Ureter (tissue), 1 donor: ENCODE results near the gene SMCO1. TPM values are rescaled to one million over a fixed set of nuclear protein-coding genes. Genes with fewer than 3 reads are reported as not detected.
"Not testable (repeated sequence)": the region's sequence is repeated elsewhere in the genome, so short reads cannot be mapped to it uniquely, and the experiment has no call there.

Experiments used
- DNase-seq: peaks from one replicate; pipeline ENCODE4 v3.0.0-alpha.2; 2020; ENCODE audit warnings: low spot score
- total RNA-seq: library from RNA; stranded (reverse); gene quantifications from one replicate; pipeline ENCODE4 v1.2.4, GENCODE V29; 2023
- donor health status: DM: yes; HTN: yes; CAD: no.

The SMCO1 gene, protein sequence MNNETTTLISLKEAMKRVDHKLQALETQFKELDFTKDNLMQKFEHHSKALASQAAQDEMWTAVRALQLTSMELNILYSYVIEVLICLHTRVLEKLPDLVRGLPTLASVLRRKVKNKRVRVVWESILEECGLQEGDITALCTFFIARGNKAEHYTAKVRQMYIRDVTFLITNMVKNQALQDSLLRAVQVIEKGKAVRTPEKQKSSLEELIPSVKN
- total RNA-seq, result not detected

GRCh38 chr3:196514913-196515621 is at the start of gene SMCO1:
Gene SMCO1 (minus strand): TSS chr3:196515346. CDS start chr3:196515209, 137 bp downstream.
- no peak for DNase-seq

DNA sequence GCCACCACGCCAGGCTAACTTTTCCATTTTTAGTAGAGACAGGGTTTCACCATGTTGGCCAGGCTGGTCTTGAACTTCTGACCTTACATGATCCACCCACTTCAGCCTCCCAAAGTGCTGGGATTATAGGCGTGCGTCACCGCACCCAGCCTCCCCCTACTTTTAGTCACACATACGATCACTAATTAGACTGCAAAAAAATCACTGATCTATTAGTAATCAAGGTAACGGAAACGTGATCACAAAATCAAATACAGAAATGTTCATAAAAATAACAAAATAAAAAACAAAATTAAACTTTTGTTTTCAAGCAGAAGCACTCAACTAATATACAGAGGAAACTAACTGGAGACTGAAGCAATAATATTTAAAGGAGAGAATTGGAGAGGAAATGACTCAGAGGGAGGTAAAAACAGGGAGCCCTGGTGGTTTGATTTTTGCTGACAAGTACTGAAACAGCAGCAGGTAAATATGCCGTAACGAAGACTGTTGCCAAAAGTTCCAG is 48.6 kb upstream of the SMCO1 start:
- no peak for DNase-seq

- DNase-seq, result no peak
Measured at GRCh38 chr3:196559826-196560225, 44.7 kb upstream of the SMCO1 start.

- DNase-seq, result no peak
Measured at GRCh38 chr3:196558476-196558875, 43.3 kb upstream of the SMCO1 start.

GRCh38 chr3:196557236-196557635 is 42.1 kb upstream of the SMCO1 start:
- no peak for DNase-seq

DNA sequence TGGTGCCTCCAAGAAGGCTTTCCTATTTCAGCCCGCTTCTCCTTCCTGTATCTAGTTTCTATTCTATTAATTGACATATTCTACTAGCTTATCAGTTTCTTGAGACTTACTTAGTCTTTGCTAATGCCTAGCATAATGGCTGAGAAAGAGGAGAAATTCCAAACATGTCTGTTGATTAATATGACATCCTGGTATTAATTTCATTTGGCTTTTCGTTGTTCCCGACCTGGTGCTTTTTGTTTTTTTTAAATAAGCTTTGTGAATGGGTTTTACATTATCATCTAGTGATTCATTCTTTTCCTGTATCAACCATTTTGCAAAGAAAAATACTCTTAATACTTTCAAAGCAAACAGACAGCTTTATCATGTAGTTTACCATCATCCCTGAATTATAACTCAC is 40.1 kb upstream of the SMCO1 start:
- DNase-seq, result no peak

- no peak for DNase-seq
Measured at GRCh38 chr3:196554205-196554604, 39.1 kb upstream of the SMCO1 start.

GRCh38 chr3:196553551-196553950 is 38.4 kb upstream of the SMCO1 start:
- DNase-seq, result no peak

- no peak for DNase-seq
Measured at GRCh38 chr3:196552253-196552652, 37.1 kb upstream of the SMCO1 start.

DNA sequence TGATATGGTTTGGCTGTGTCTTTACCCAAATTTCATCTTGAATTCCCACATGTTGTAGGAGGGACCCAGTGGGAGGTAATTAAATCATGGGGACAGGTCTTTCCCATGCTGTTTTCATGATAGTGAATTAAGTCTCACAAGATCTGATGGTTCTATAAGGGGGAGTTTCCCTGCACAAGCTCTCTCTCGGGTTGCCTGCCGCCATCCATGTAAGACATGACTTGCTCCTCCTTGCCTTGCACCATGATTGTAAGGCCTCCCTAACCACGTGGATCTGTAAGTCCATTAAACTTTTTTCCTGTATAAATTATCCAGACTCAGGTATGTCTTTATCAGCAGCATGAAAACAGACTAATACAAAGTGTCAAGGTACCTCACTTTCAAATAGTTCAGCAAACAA is 35.0 kb upstream of the SMCO1 start:
- not testable (repeated sequence) for DNase-seq

- not testable (repeated sequence) for DNase-seq
Measured at GRCh38 chr3:196549312-196549711, 34.2 kb upstream of the SMCO1 start.

DNA sequence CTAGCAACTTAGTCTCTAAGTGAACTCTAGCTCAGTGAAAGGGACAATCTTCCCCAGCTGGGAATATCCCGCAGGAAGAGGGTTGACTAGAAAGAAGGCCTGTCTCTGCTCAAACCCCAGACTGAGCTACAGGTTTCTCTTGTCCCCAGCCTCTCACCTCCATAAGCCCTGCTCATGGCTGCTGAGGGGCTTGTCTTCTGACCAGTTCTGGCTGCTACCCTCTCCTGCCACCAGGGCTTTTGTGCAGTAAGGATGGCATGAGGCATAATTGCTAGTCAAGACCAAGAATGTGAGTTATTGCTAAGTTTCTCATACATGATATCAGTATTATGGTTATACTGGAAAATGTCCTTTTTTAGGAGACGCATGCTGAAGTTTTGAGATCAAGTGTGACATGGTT is 31.9 kb upstream of the SMCO1 start:
- DNase-seq, result no peak

GRCh38 chr3:196546537-196546936 is 31.4 kb upstream of the SMCO1 start:
- DNase-seq, result no peak

DNA sequence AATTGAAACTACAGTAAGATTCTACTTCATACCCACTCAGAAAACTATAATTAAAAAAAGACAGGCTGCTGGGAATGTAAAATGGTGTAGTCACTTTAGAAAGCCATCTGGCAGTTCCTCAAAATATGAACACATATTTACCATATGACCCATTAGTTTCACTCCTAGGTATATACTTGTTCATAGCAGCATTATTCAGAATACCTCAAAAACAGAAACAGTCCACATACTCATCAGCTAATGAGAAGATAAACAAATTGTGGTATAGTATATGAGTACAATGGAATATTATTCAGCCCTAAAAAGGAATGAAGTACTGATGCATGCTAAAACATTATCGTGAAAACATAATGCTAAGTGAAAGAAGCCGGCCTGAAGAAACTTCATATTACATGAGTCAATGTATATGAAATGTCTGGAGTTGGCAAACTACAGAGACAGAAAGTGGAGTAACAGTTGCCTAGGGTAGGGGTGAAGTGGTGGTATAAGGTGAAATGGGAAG is 29.4 kb upstream of the SMCO1 start:
- no peak for DNase-seq

DNA sequence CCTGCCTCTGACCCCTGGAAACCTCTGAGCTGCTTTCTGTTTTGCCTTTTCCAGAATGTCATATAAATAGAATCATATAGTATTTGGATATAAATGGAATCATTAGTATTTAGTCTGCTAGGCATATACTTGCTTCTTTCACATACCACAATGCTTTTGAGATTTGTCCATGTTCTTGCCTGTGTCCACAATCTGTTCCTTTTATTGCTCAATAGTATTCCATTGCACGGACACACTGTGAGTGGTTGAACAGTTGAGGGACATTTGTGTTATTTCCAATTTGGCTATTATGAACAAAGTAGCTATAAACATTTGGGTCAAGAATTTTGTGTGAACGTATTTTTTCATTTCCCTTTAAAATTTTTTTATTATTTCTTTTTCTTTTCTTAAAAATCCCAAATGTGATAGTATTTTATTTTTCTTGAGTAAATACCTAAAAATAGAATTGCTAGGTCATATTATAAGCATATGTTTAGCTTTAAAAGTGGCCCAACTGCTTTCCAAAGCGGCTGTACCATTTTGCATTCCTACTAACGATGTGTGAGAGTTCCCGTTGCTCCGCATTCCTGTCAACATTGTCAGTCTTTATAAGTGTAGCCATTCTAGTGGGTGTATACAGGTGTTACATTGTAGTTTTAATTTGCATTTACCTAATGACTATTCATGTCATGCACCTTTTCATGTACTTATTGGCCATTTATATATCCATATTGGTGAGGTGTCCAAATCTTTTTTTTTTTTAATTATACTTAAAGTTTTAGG is 26.7 kb upstream of the SMCO1 start:
- no peak for DNase-seq

DNA sequence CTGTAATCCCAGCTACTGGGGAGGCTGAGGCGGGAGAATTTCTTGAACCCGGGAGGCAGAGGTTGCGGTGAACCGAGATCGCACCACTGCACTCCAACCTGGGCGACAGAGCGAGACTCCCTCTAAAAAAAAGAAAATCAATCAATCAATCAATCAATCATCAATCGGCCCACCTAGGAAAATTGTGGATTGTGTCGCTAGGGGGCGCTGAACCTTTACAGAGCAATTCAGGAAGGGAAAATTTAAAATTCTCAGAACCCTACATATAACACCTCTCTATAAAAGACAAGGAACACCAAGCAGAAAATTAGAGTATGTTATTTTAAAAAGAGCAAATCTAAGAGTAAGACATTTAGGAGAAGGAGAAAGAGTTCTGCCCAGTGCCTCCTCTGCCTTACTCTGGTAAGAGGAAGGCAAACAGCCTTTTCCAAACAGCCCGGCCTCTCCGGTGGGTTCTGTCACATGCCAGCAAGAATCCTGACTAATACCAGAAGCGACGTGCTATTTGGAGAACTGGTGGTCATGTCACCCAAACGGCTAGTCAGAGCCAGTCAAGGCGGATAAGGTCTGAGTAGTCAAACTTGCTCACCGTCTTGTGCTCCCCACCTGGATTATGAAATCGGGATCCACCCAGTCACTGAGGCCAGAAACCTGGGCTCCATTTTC is 22.3 kb upstream of the SMCO1 start:
- DNase-seq, result peak; percentile 59

DNA sequence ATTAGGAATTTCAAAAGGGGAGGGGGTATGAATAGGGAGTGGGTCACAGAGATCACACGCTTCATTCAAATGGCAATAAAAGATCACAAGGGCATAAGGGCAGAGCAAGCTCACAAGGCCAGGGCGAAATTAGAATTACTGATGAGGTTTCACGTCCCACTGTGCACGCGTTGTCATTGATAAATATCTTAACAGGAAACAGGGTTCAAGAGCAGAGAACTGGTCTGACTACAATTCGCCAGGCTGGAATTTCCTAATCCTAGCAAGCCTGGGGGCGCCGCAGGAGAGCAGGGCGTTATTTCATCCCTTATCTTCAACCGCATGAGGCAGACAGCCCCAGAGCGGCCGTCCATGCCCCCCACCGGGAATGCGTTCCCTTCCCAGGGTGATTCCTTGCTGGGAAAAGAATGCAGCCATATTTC is 18.1 kb upstream of the SMCO1 start:
- no peak for DNase-seq

DNA sequence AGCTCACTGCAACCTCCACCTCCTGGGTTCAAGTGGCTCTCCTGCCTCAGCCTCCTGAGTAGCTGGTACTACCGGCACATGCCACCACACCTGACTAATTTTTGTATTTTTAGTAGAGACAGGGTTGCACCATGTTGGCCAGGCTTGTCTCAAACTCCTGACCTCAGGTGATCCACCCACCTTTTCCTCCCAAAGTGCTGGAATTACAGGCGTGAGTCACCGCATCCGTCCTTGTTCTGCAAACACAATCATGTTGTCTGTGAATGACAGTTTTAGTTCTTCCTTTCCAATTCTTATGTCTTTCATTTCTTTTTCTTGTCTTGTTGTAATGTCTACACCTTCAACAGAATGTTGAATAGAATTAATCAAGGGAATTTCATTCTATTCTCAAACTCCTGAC is 16.3 kb upstream of the SMCO1 start:
- DNase-seq, result no peak

- peak; percentile 68 for DNase-seq
Measured at GRCh38 chr3:196528639-196529233, 13.6 kb upstream of the SMCO1 start.

DNA sequence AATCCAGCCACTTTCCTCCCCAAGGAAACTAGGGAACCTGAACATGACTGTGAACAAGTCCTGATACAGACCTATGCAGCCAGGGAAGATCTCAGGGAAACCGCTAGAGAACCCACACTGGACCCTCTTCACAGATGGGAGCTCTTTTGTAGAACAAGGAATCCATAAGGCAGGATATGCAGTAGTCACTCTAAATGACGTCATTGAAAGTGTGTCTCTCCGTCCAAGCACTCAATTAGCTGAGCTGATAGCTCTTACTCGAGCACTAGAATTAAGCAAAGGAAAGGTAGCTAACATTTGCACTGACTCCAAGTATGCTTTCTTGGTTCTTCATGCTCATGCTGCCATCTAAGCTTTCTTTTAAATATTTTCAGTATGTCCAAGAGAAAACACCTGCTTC is 10.0 kb upstream of the SMCO1 start:
- DNase-seq, result no peak

- no peak for DNase-seq
Measured at GRCh38 chr3:196524527-196524926, 9.4 kb upstream of the SMCO1 start.
